Fibroblast of lung (primary cell): ENCODE measurements around the gene HEBP2.

Source experiments
- EZH2 ChIP-seq: IDR thresholded peaks from 2 replicates; pipeline ENCODE4 v1.5.1; 2012; ENCODE audit warnings: low read length, control low read depth, mild to moderate bottlenecking; ENCODE audit errors: missing control alignments
- TF ChIP-seq, protein P1 (sequence below), 2 donors: IDR thresholded peaks in 1 of 2; conservative IDR thresholded peaks in 1 of 2; 1 replicate in 1 of 2; 2 replicates in 1 of 2; pipeline ENCODE4 v1.5.1; 2011 to 2012; ENCODE audit warnings: low read length in 2 of 2, control low read depth in 1 of 2, inconsistent platforms in 1 of 2, low read depth in 1 of 2, mild to moderate bottlenecking in 1 of 2

DNA sequence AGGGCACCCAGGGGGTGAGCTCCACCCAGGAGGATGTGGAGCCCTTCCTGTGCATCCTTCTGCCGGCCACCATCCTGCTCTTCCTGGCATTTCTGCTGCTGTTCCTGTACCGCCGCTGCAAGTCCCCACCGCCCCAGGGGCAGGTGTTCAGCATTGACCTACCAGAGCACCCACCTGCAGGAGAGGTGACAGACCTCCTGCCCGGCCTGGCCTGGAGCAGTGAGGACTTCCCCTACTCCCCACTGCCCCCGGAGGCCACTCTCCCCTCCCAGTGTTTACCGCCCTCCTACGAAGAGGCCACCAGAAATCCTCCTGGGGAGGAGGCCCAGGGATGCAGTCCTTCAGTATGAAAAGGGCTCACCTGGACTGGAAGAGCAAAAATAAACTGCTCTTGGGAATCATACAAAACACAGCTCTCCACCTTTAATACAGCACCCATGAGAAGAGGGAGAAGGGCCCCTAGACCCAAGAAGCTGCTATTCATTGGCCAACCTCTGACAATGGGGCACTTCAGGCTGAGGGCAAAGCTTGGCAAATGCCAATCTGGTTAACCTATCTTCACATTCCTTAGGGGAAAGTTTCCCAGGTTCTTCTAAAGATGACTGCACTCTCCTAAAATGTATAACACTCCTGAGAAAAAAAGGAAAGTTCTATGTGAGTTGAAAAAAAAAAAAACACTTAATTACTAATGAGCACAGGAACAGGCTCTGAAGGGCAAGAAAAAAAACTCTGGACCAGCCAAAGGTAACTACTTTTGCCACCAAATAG is 21.3 kb upstream of the HEBP2 start:
- TF ChIP-seq, protein P1, sequence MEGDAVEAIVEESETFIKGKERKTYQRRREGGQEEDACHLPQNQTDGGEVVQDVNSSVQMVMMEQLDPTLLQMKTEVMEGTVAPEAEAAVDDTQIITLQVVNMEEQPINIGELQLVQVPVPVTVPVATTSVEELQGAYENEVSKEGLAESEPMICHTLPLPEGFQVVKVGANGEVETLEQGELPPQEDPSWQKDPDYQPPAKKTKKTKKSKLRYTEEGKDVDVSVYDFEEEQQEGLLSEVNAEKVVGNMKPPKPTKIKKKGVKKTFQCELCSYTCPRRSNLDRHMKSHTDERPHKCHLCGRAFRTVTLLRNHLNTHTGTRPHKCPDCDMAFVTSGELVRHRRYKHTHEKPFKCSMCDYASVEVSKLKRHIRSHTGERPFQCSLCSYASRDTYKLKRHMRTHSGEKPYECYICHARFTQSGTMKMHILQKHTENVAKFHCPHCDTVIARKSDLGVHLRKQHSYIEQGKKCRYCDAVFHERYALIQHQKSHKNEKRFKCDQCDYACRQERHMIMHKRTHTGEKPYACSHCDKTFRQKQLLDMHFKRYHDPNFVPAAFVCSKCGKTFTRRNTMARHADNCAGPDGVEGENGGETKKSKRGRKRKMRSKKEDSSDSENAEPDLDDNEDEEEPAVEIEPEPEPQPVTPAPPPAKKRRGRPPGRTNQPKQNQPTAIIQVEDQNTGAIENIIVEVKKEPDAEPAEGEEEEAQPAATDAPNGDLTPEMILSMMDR (conservative IDR thresholded peaks at IDR 0.05 in 1 of 2, IDR thresholded peaks at IDR 0.05 in 1 of 2; ENCODE audit: low read depth in 1 of 2, low read length in 2 of 2) = no peak
- no peak for TF ChIP-seq EZH2
